ENCODE data around the gene CDC73.

The CDC73 gene

GRCh38 chr1:193303849-193304248, 182.0 kb downstream of the CDC73 start:
- DNase-seq = no peak
